Lower leg skin (tissue), 4 donors: Measurements from ENCODE around the gene FANK1. TPM values are rescaled to one million over a fixed set of nuclear protein-coding genes. Genes with fewer than 3 reads are reported as not detected.
"Not testable (repeated sequence)": the region's sequence is repeated elsewhere in the genome, so short reads cannot be mapped to it uniquely, and the experiment has no call there.

ENCODE experiments used
- DNase-seq, 2 donors: peaks; one replicate each; pipeline ENCODE4 v3.0.0-alpha.2; 2019; ENCODE audit warnings: low spot score in 2 of 2
- H3K4me3 ChIP-seq: fragments of 200-600 bp; sonication (generic); 2 replicates; pipeline ENCODE4 v1.5.1; 2017; ENCODE audit warnings: mild to moderate bottlenecking, low read depth; ENCODE audit not compliant: poor library complexity, severe bottlenecking
- CTCF ChIP-seq, 3 donors: fragments of 450-650 bp; IDR thresholded peaks; one replicate each; pipeline ENCODE4 v1.5.1; 2016; ENCODE audit warnings: antibody characterized with exemption in 3 of 3, mild to moderate bottlenecking in 3 of 3, moderate library complexity in 2 of 3
- POLR2A ChIP-seq, 2 donors: fragments of 450-650 bp; IDR thresholded peaks; one replicate each; pipeline ENCODE4 v1.6.1; 2016 to 2017; ENCODE audit warnings: antibody characterized with exemption in 2 of 2, mild to moderate bottlenecking in 1 of 2, moderate library complexity in 1 of 2
- WGBS, 2 donors: methylation state at CpG; one replicate each; pipeline ENCODE4 v1.1.5; 2018; 5-methylcytosine and 5-hydroxymethylcytosine counted together
- intact Hi-C: fragments of 100-400 bp; cut with DNase I; formaldehyde crosslinking; loops from one replicate; pipeline ENCODE4 v1.15.0; 2023; ENCODE audit warnings: low total_unique reads
- total RNA-seq, 4 donors: library from RNA; depleted of rRNA; stranded (reverse); fragments of >200 nt; gene quantifications; one replicate each; pipeline ENCODE4 v1.1.0, GENCODE V29; 2016

FANK1 gene
- total RNA-seq, 4 donors from 2014 or later = 3.0 to 7.8 (median 4.3) TPM

DNA sequence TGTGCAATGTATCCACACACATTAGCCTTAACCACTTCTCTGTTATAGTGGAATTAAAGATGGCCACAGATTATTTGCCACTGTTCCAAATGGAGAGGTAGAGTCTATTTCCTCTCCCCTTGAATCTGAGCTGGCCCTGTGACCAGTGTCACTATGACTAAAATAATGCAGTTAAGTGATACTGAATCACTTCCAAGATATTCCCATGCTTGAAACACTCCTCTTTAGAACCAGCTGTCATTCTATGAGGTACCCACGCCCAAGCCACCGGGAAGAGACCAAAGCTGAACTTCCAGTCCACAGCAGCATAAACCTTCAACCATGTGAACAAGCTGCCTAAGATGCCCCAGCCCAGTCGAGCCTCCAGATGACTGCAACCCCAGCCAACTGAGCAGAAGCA lies 13.2 kb upstream of the FANK1 start:
- 75 to 92% methylated on average over 3 of the region's 3 CpGs for WGBS, 2 donors
- intact Hi-C loops = no loop called here
- H3K4me3 ChIP-seq = no peak overlapping the region
- DNase-seq = no peak
- no peak for TF ChIP-seq POLR2A (IDR thresholded peaks at IDR 0.05)
- TF ChIP-seq CTCF (IDR thresholded peaks at IDR 0.05) = no peak

DNA sequence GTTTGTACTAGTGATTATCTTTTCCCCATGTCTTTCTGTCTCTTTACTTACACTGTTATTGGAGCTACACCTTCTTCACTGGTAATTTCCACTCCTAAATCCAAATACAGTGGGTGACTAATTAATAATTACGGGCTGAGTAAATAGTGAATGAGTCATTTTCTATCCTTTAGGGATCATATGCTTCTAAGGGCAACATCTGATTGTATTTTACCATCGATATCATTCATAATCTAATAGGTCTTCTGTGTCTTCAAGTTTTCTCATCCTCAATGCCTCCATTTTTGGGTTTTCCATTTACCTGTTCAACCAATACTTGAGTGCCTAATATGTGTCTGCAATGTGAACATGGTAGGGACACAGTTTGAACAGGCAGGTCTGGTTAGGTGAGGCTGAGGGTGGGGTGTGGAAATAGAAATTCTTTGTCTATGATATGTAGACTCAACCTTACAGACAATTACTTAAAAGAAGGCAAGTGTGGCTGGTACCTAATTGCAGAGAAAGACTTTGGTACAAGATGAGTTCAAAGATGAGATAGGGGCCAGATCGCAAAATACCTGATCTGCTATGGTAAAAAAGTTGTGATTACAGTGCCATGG lies 9.4 kb upstream of the FANK1 start:
- H3K4me3 ChIP-seq = no peak overlapping the region
- intact Hi-C loops = no loop called here
- DNase-seq = no peak
- TF ChIP-seq POLR2A (IDR thresholded peaks at IDR 0.05) (no peak), CTCF (IDR thresholded peaks at IDR 0.05) (no peak)
- 58 to 66% methylated on average over 3 of the region's 3 CpGs for WGBS, 2 donors

GRCh38 chr10:125889441-125889840 lies 6.9 kb upstream of the FANK1 start:
- intact Hi-C loops, H3K4me3 ChIP-seq, DNase-seq: not testable (repeated sequence)
- WGBS, 2 donors = 70 to 76% methylated on average over 4 of the region's 4 CpGs

GRCh38 chr10:125892402-125892801 lies 4.0 kb upstream of the FANK1 start:
- H3K4me3 ChIP-seq, DNase-seq, intact Hi-C loops: not testable (repeated sequence)
- 83 to 88% methylated on average over 5 of the region's 5 CpGs for WGBS, 2 donors

- intact Hi-C loops, DNase-seq, H3K4me3 ChIP-seq: not testable (repeated sequence)
- WGBS, 2 donors = 67 to 77% methylated on average over 3 of the region's 3 CpGs
Observed at GRCh38 chr10:125894176-125894575, 2.2 kb upstream of the FANK1 start.

DNA sequence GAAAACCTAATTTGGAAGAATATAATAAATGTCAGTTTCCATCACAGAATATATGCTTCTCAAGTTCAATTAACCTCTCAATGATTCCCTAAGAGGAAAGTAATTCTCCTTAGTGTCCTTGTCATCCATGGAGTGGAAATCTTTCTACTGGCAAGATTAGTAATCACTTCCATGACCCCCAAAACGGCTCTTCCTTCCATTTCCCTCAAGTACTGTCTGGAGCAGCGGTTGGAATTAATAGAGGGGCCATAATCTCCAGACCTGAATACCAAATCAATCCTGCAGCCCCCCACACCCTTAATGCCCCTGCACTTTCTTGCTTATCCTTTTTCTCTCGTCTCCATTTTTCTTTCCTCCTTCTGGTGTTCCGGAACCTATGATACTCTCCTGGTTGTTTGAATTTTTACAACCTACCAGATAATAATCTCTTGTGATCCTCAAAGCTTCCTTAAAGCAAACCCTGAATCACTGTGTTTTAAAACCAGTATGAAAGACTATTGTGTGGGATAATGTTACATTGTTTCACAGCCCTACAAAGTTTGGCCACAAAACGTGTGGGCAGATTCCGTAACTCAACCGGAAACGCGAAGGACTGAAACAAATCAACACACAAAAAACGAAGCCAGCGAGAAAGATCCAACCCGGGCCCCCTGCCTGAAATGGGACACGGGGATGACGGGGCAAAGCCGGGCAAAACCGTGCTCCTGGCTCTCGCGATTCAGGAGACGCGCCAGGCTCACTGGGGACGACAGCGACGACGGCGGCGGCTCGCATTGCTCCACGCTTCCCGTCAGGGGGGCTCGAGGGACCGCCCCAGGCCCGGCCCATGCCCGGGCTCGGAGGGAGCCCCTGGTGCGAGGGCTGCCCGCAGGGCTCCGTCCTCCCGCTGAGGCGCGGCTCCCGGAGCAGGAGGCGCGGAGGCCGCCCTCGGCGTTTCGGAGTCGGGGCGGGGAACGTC lies 955 bp upstream of the FANK1 start:
- peak; percentile 42 to 94 for DNase-seq
- intact Hi-C loops = not testable (repeated sequence)
- WGBS, 2 donors = 32 to 33% methylated on average over 48 to 50 of the region's 50 CpGs
- H3K4me3 ChIP-seq = peak overlapping the region; percentile 37

GRCh38 chr10:125897317-125897716 lies 953 bp downstream of the FANK1 start:
- H3K4me3 ChIP-seq, DNase-seq, intact Hi-C loops: not testable (repeated sequence)
- WGBS, 2 donors = 30 to 35% methylated on average over 4 of the region's 4 CpGs

GRCh38 chr10:125900963-125901362 lies 4.6 kb downstream of the FANK1 start:
- H3K4me3 ChIP-seq, intact Hi-C loops, DNase-seq: not testable (repeated sequence)
- 49 to 55% methylated on average over 3 of the region's 3 CpGs for WGBS, 2 donors

DNA sequence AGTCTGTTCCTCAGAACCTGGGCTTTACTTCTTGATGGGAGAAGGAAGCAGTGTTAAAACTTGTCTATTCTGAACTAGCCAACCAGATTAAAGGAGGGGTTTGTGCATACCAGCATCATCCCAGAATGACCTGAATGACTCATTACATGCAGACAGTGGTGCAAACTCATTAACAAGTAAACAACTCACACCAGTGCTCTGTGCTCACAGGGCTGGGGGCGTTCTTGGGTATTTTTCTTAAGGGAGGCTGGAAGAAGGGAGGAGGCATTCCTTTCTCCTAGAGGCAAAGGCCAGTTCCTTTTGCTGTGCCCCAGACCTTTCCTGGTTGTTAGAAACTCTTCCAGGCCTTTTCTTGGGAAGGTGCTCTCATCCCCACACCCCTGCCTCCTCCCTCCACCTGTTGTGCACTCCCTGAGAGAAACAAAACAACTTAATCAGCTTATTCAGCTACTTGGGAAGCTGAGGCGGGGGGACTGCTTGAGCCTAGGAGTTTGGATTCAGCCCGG lies 6.8 kb downstream of the FANK1 start:
- 49 to 60% methylated on average over 3 of the region's 3 CpGs for WGBS, 2 donors

DNA sequence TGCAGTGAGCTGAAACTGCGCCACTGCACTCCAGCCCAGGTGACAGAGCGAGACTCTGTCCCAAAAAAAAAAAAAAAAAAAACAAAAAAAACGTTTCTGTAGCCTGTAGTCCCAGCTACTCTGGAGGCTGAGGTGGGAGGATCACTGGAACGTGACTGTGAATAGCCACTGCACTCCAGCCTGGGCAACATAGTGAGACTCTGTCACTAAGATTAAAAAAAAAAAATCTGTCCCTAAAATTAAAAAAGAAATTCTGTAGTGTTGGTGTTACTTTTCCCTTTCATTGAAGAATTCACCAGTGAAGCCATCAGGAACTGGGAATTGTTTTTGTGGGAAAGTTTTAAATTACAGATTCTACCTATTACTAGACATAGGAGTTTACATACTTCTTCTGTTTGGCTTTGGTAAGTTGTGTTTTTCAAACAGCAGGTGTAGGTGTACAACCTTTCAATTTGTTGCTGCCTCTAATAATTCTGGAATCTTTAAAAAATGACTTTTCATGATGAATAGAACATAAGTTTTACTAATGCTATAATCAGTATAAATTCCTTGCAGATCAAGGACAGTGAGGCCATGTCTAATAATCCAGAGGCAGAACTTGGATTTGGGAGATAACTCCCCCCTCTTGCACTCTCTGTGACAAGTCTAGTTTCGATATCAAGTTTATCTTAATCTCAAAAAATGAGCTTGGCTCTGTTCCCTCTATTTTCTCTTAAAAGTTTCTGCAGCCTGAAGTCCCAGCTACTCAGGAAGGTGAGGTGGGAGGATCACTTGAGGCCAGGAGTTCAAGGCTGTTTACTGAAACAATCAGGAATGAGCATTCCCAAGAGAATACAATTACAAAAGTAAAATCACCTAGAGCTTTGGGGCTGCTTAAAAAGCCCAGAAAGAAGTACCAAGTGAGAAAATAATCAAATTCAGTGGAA lies 9.0 kb downstream of the FANK1 start:
- intact Hi-C loops = not testable (repeated sequence)
- 68 to 69% methylated on average over 5 of the region's 5 CpGs for WGBS, 2 donors

More for the DNA sequence above, 6.8 kb downstream of the FANK1 start:
- H3K4me3 ChIP-seq, intact Hi-C loops, DNase-seq: not testable (repeated sequence)

GRCh38 chr10:125907598-125907997 lies 11.2 kb downstream of the FANK1 start:
- intact Hi-C loops, H3K4me3 ChIP-seq, DNase-seq: not testable (repeated sequence)
- 87 to 88% methylated on average over 2 of the region's 2 CpGs for WGBS, 2 donors

More for the DNA sequence above, 9.0 kb downstream of the FANK1 start:
- not testable (repeated sequence) for DNase-seq, H3K4me3 ChIP-seq

GRCh38 chr10:125908813-125909212 lies 12.4 kb downstream of the FANK1 start:
- H3K4me3 ChIP-seq, intact Hi-C loops, DNase-seq: not testable (repeated sequence)
- 58 to 63% methylated on average over 2 of the region's 2 CpGs for WGBS, 2 donors
